GM19351 (cell line): ENCODE measurements around the gene PCDHB13.
"Not testable (repeated sequence)": the region's sequence is repeated elsewhere in the genome, so short reads cannot be mapped to it uniquely, and the experiment has no call there.

Experiments
- ATAC-seq: cut with Tn5 transposase; IDR thresholded peaks from one replicate; pipeline ENCODE4 v1.9.1; 2021; ENCODE audit warnings: mild to moderate bottlenecking, moderate library complexity; ENCODE audit not compliant: unreplicated experiment

The PCDHB13 gene

DNA sequence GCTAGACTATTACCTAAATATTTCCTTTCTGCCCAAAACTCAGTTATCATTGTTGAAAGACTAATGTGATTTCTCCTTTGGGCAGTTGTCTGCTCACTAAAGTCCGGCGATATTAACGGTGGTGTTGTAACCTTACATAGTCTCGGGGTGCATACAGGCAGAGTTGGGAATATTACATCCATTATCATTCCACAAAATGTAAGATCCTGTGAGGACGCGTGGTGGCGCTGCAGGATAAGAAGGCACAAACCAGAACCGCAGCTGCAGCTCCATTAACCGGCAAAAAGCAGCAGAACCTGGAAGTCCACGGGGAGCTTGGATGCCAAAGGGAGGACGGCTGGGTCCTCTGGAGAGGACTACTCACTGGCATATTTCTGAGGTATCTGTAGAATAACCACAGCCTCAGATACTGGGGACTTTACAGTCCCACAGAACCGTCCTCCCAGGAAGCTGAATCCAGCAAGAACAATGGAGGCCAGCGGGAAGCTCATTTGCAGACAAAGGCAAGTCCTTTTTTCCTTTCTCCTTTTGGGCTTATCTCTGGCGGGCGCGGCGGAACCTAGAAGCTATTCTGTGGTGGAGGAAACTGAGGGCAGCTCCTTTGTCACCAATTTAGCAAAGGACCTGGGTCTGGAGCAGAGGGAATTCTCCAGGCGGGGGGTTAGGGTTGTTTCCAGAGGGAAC is at the start of gene PCDHB13:
Gene PCDHB13, plus strand, starts transcription at position 264 of the 684 bp plus-strand sequence. Its CDS starts 205 bp downstream, at position 469.
- ATAC-seq: not testable (repeated sequence)

GRCh38 chr5:141172381-141173204 is 41.1 kb upstream of the PCDHB13 start, which contains the start of gene PCDHB7:
Gene PCDHB7 (plus strand): TSS chr5:141172644. CDS start chr5:141172836, 192 bp downstream.
- no peak for ATAC-seq

GRCh38 chr5:141174291-141175104 is 39.2 kb upstream of the PCDHB13 start:
- ATAC-seq: not testable (repeated sequence)

GRCh38 chr5:141175933-141176332 is 37.8 kb upstream of the PCDHB13 start:
- no peak for ATAC-seq

DNA sequence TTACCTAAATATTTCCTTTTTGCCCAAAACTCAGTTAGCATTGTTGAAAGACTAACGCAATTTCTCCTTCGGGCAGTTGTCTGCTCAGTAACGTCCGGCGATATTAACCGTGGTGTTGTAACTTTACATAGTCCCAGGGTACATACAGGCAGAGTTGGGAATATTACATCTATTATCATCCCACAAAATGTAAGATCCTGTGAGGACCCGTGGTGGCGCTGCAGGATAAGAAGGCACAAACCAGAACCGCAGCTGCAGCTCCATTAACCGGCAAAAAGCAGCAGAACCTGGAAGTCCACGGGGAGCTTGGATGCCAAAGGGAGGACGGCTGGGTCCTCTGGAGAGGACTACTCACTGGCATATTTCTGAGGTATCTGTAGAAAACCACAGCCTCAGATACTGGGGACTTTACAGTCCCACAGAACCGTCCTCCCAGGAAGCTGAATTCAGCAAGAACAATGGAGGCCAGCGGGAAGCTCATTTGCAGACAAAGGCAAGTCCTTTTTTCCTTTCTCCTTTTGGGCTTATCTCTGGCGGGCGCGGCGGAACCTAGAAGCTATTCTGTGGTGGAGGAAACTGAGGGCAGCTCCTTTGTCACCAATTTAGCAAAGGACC is 36.0 kb upstream of the PCDHB13 start, which contains the start of gene PCDHB8:
Gene PCDHB8, plus strand, starts transcription at position 214 of the 615 bp plus-strand sequence. Its CDS starts 245 bp downstream, at position 459.
- ATAC-seq: not testable (repeated sequence)

DNA sequence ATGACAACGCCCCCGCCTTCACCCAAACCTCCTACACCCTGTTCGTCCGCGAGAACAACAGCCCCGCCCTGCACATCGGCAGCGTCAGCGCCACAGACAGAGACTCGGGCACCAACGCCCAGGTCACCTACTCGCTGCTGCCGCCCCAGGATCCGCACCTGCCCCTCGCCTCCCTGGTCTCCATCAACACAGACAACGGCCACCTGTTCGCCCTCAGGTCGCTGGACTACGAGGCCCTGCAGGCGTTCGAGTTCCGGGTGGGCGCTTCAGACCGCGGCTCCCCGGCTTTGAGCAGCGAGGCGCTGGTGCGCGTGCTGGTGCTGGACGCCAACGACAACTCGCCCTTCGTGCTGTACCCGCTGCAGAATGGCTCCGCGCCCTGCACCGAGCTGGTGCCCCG is 34.3 kb upstream of the PCDHB13 start:
- not testable (repeated sequence) for ATAC-seq

DNA sequence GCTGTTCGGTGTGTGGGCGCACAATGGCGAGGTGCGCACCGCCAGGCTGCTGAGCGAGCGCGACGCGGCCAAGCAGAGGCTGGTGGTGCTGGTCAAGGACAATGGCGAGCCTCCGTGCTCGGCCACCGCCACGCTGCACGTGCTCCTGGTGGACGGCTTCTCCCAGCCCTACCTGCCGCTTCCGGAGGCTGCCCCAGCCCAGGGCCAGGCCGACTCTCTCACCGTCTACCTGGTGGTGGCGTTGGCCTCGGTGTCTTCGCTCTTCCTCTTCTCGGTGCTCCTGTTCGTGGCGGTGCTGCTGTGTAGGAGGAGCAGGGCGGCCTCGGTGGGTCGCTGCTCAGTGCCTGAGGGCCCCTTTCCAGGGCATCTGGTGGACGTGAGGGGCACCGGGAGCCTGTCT is 33.8 kb upstream of the PCDHB13 start:
- not testable (repeated sequence) for ATAC-seq

GRCh38 chr5:141180313-141180712 is 33.4 kb upstream of the PCDHB13 start:
- no peak for ATAC-seq

- no peak for ATAC-seq
Measured at GRCh38 chr5:141182248-141182647, 31.5 kb upstream of the PCDHB13 start, which contains the start of gene PCDHB16. Gene PCDHB16 (plus strand): TSS chr5:141182387. CDS start chr5:141182560, 173 bp downstream.

GRCh38 chr5:141184117-141184855 is 29.4 kb upstream of the PCDHB13 start:
- not testable (repeated sequence) for ATAC-seq

DNA sequence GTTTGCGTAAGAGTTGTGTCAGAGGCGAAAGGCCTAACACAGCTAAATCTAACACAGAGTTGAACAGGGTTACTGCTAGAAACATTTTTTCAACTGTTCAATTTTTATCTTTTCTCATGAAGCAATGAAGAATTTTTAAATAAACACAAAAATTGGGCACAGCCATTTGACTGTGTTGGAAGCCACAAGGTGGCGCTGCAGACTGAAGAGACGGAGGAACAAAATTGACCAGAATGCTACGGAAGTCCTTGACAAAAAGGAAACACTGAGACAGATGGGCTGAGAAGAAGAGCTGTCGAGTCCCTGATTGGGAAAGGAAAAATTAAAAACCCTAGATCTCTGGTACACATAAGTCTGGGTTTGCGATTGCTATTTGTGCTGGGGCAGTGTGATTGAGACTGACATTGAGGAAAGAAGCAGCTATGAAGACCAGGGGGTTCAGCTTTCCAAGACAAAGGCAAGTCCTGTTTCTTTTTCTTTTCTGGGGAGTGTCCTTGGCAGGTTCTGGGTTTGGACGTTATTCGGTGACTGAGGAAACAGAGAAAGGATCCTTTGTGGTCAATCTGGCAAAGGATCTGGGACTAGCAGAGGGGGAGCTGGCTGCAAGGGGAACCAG is 26.7 kb upstream of the PCDHB13 start, which contains the start of gene PCDHB9:
Gene PCDHB9, plus strand, starts transcription at position 265 of the 616 bp plus-strand sequence. Its CDS starts 158 bp downstream, at position 423.
- ATAC-seq: no peak

GRCh38 chr5:141188682-141189081 is 25.0 kb upstream of the PCDHB13 start:
- not testable (repeated sequence) for ATAC-seq

- not testable (repeated sequence) for ATAC-seq
Measured at GRCh38 chr5:141189131-141189530, 24.6 kb upstream of the PCDHB13 start.

DNA sequence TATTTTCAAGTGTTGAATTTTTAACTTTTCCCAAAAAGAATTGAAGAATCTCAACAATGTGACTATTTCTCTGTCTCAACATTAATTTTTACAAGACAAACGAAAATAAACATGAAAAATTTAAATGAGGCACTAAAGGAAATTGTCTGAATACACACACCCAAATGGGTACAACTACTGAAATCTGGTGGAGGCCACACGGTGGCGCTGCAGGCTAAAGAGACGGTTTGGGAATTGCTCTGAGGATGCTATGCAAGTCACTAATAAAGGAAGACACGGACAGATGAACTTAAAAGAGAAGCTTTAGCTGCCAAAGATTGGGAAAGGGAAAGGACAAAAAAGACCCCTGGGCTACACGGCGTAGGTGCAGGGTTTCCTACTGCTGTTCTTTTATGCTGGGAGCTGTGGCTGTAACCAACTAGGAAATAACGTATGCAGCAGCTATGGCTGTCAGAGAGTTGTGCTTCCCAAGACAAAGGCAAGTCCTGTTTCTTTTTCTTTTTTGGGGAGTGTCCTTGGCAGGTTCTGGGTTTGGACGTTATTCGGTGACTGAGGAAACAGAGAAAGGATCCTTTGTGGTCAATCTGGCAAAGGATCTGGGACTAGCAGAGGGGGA is 21.5 kb upstream of the PCDHB13 start, which contains the start of gene PCDHB10:
Gene PCDHB10, plus strand, starts transcription at position 244 of the 616 bp plus-strand sequence. Its CDS starts 200 bp downstream, at position 444.
- no peak for ATAC-seq

DNA sequence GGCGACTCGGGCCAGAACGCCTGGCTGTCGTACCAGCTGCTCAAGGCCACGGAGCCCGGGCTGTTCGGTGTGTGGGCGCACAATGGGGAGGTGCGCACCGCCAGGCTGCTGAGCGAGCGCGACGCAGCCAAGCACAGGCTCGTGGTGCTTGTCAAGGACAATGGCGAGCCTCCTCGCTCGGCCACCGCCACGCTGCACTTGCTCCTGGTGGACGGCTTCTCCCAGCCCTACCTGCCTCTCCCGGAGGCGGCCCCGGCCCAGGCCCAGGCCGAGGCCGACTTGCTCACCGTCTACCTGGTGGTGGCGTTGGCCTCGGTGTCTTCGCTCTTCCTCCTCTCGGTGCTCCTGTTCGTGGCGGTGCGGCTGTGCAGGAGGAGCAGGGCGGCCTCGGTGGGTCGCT is 19.4 kb upstream of the PCDHB13 start:
- not testable (repeated sequence) for ATAC-seq

- no peak for ATAC-seq
Measured at GRCh38 chr5:141196363-141196762, 17.4 kb upstream of the PCDHB13 start.

GRCh38 chr5:141199359-141200235 is 14.1 kb upstream of the PCDHB13 start, which contains the start of gene PCDHB11:
Gene PCDHB11 (plus strand): TSS chr5:141199627. CDS start chr5:141199775, 148 bp downstream.
- no peak for ATAC-seq
